Measurements from ENCODE around the gene ZXDB. TPM values are rescaled to one million over a fixed set of nuclear protein-coding genes. Genes with fewer than 3 reads are reported as not detected.

The ZXDB gene
- total and polyA plus RNA-seq, 10 of the 15 experiments (the other 5 are each of a cell fraction or from before 2014, with no cell fraction given), result 0.47 to 8.1 (median 2.9) TPM

DNA sequence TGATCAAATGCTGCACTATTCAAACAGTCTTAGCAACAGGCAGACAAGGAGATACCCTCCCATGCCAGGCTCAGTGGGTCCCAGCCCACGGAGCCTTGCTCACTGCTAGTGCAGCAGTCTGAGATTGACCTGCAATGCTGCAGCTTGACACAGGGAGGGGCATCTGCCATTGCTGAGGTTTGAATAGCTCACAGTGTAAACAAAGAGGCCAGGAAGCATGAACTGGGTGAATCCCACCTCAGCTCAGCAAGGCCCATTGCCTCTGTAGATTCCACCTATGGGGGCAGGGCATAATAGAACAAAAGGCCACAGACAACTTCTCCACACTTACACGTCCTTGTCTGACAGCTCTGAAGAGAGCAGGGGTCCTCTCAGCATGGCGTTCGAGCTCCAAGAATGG lies 26.6 kb upstream of the ZXDB start:
- no peak overlapping the region for H3K4me3 ChIP-seq
- H3K79me2 ChIP-seq (ENCODE audit: control insufficient read depth, insufficient read depth, low read length), result no peaks in the 10 kb centered on the region
- ATAC-seq (no peak), DNase-seq (ENCODE audit: low read depth, low spot score) (no peak), FAIRE-seq (no peak)
- intact Hi-C loops (cut with micrococcal nuclease; ENCODE audit: unreplicated experiment) (no loop called here), in situ Hi-C loops (cut with MboI) (loop anchor here (25.0 kb wide), 1 partner anchor 447 kb away; no protein-coding TSS in a partner anchor)
- no peaks in the 10 kb centered on the region for H3K36me3 ChIP-seq (ENCODE audit: control insufficient read depth in 2 of 2, insufficient read depth in 2 of 2, low read length in 1 of 2)
- no peak overlapping the region for H3K27ac ChIP-seq (ENCODE audit: control insufficient read depth, insufficient read depth)
- WGBS (ENCODE audit: insufficient coverage, insufficient replicate concordance, low lambda C conversion rate, missing lambda C conversion rate), result 18% methylated on average over 4 of the region's 4 CpGs
- ChIA-PET SMC1A (ENCODE audit: uncharacterized antibody, unreplicated experiment) (interaction anchor here (0.9 kb wide), 1 partner anchor 113 kb away, joined by 3 read pairs; no protein-coding TSS in a partner anchor), RAD21 (ENCODE audit: unreplicated experiment) (no interaction called here), CTCF (interaction anchor here (2.0 kb wide), 1 partner anchor 9 kb away, joined by 6 read pairs; no protein-coding TSS in a partner anchor), POLR2A (no interaction called here)
- BruUV-seq (replicated peaks), result no TSS peak
- no peak overlapping the region for H3K4me2 ChIP-seq (ENCODE audit: control insufficient read depth, insufficient read depth)
- H4K20me1 ChIP-seq (ENCODE audit: control insufficient read depth, insufficient read depth), result no peaks in the 10 kb centered on the region
- no peaks in the 10 kb centered on the region for H3K27me3 ChIP-seq (replicated peaks in 1 of 2; ENCODE audit: control insufficient read depth in 2 of 2, insufficient read depth in 2 of 2, low read length in 1 of 2)
- no peak overlapping the region for H3K9ac ChIP-seq (ENCODE audit: control insufficient read depth, insufficient read depth, low read length)
- no peak overlapping the region for H2AFZ ChIP-seq (ENCODE audit: control insufficient read depth, low read depth, low read length)
- no peaks in the 10 kb centered on the region for H3K9me3 ChIP-seq (replicated peaks; ENCODE audit: control insufficient read depth, insufficient read depth, low read length)
- no peaks in the 10 kb centered on the region for H3K4me1 ChIP-seq (ENCODE audit: control insufficient read depth, insufficient read depth, low read length)
- TF ChIP-seq SMAD5 (IDR thresholded peaks at IDR 0.05; ENCODE audit: low read depth), result no peak
- TF ChIP-seq, protein P1, sequence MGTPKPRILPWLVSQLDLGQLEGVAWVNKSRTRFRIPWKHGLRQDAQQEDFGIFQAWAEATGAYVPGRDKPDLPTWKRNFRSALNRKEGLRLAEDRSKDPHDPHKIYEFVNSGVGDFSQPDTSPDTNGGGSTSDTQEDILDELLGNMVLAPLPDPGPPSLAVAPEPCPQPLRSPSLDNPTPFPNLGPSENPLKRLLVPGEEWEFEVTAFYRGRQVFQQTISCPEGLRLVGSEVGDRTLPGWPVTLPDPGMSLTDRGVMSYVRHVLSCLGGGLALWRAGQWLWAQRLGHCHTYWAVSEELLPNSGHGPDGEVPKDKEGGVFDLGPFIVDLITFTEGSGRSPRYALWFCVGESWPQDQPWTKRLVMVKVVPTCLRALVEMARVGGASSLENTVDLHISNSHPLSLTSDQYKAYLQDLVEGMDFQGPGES (IDR thresholded peaks at IDR 0.05), result no peak
- no peak for TF ChIP-seq PAX5 (IDR thresholded peaks at IDR 0.05; ENCODE audit: borderline replicate concordance, low read depth, low read length)
- TF ChIP-seq NR2F1 (conservative IDR thresholded peaks at IDR 0.05), result no peak
- TF ChIP-seq STAT3 (IDR thresholded peaks at IDR 0.05; ENCODE audit: low read depth, low read length), result no peak
- no peak for TF ChIP-seq KAT2A (conservative IDR thresholded peaks at IDR 0.05; ENCODE audit: control insufficient read depth, low read depth, low read length)
- no peak for TF ChIP-seq SRF (IDR thresholded peaks at IDR 0.05; ENCODE audit: low read depth in 2 of 2, low read length in 2 of 2)
- no peak for TF ChIP-seq LARP7 (IDR thresholded peaks at IDR 0.05)
- no peak for TF ChIP-seq SUPT20H (IDR thresholded peaks at IDR 0.05; ENCODE audit: borderline replicate concordance, control insufficient read depth, low read depth, low read length)
- TF ChIP-seq, protein P2, sequence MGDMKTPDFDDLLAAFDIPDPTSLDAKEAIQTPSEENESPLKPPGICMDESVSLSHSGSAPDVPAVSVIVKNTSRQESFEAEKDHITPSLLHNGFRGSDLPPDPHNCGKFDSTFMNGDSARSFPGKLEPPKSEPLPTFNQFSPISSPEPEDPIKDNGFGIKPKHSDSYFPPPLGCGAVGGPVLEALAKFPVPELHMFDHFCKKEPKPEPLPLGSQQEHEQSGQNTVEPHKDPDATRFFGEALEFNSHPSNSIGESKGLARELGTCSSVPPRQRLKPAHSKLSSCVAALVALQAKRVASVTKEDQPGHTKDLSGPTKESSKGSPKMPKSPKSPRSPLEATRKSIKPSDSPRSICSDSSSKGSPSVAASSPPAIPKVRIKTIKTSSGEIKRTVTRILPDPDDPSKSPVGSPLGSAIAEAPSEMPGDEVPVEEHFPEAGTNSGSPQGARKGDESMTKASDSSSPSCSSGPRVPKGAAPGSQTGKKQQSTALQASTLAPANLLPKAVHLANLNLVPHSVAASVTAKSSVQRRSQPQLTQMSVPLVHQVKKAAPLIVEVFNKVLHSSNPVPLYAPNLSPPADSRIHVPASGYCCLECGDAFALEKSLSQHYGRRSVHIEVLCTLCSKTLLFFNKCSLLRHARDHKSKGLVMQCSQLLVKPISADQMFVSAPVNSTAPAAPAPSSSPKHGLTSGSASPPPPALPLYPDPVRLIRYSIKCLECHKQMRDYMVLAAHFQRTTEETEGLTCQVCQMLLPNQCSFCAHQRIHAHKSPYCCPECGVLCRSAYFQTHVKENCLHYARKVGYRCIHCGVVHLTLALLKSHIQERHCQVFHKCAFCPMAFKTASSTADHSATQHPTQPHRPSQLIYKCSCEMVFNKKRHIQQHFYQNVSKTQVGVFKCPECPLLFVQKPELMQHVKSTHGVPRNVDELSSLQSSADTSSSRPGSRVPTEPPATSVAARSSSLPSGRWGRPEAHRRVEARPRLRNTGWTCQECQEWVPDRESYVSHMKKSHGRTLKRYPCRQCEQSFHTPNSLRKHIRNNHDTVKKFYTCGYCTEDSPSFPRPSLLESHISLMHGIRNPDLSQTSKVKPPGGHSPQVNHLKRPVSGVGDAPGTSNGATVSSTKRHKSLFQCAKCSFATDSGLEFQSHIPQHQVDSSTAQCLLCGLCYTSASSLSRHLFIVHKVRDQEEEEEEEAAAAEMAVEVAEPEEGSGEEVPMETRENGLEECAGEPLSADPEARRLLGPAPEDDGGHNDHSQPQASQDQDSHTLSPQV (IDR thresholded peaks at IDR 0.05), result no peak
- TF ChIP-seq MXI1 (IDR thresholded peaks at IDR 0.05; ENCODE audit: low read depth, low read length), result no peak
- TF ChIP-seq KLF5 (IDR thresholded peaks at IDR 0.05; ENCODE audit: partially characterized antibody), result no peak
- no peak for TF ChIP-seq RAD21 (IDR thresholded peaks at IDR 0.05; ENCODE audit: insufficient read depth, low read depth, low read length)
- TF ChIP-seq WRNIP1 (IDR thresholded peaks at IDR 0.05; ENCODE audit: borderline replicate concordance, low read depth, low read length), result no peak
- TF ChIP-seq, protein P3, sequence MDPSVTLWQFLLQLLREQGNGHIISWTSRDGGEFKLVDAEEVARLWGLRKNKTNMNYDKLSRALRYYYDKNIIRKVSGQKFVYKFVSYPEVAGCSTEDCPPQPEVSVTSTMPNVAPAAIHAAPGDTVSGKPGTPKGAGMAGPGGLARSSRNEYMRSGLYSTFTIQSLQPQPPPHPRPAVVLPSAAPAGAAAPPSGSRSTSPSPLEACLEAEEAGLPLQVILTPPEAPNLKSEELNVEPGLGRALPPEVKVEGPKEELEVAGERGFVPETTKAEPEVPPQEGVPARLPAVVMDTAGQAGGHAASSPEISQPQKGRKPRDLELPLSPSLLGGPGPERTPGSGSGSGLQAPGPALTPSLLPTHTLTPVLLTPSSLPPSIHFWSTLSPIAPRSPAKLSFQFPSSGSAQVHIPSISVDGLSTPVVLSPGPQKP (IDR thresholded peaks at IDR 0.05; ENCODE audit: low read depth, low read length), result no peak
- TF ChIP-seq IRF4 (IDR thresholded peaks at IDR 0.05; ENCODE audit: low read depth, low read length), result no peak
- TF ChIP-seq, protein P4, sequence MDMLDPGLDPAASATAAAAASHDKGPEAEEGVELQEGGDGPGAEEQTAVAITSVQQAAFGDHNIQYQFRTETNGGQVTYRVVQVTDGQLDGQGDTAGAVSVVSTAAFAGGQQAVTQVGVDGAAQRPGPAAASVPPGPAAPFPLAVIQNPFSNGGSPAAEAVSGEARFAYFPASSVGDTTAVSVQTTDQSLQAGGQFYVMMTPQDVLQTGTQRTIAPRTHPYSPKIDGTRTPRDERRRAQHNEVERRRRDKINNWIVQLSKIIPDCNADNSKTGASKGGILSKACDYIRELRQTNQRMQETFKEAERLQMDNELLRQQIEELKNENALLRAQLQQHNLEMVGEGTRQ (IDR thresholded peaks at IDR 0.05; ENCODE audit: borderline replicate concordance, low read depth, low read length), result no peak
- TF ChIP-seq POLR2AphosphoS5 (IDR thresholded peaks at IDR 0.05; ENCODE audit: low read length), result no peak
